ENCODE data around the gene CKS1B. TPM values are rescaled to one million over a fixed set of nuclear protein-coding genes. Genes with fewer than 3 reads are reported as not detected.

Gene CKS1B
- total and polyA plus RNA-seq, 9 of the 15 experiments (the other 6 are each of a cell fraction or from before 2014, with no cell fraction given) = 215 to 1,103 (median 460) TPM

DNA sequence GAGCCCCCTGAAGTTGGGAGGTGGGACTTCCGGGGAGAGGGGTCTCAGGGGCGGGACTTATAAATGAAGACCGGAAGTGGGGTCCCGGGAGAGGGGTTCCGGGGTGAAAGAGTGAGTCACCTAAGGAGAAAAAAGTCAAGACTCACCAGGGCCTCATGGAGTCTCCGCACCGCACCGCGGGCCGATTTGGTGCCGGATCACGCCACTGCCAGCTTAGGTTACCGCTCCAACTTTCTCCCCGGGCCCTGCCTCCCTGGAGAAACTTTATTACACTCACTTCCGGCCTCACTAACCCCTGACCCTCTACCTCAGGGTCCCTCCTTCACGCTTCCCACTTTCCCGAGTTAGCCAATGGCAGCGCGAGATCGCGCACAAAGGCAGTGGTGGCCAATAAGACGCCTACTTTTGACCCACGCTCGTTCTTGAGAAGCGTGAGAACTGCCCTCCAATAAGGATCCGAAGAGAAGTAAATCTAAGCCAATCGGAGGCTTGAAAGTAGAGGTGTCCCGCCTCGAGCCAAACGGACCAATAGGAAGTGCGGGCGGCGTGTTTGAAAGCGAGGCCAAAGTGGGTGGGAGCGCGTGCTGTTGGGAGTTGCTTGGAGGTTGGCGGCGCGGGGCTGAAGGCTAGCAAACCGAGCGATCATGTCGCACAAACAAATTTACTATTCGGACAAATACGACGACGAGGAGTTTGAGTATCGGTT, at the start of gene CKS1B (continued):
- TF ChIP-seq, protein P1, sequence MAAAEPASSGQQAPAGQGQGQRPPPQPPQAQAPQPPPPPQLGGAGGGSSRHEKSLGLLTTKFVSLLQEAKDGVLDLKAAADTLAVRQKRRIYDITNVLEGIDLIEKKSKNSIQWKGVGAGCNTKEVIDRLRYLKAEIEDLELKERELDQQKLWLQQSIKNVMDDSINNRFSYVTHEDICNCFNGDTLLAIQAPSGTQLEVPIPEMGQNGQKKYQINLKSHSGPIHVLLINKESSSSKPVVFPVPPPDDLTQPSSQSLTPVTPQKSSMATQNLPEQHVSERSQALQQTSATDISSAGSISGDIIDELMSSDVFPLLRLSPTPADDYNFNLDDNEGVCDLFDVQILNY (CRISPR knock-in tag; IDR thresholded peaks at IDR 0.05) = peak; percentile 84; the same call in 1 of the 2 replicates
- TF ChIP-seq RBBP5 (IDR thresholded peaks at IDR 0.05; ENCODE audit: borderline replicate concordance, insufficient read depth, low read length, poor library complexity, severe bottlenecking) (peak; percentile 29), ELF1 (tag; IDR thresholded peaks at IDR 0.05) (peak; percentile 92), EP400 (IDR thresholded peaks at IDR 0.05) (peak; percentile 99), SOX6 (IDR thresholded peaks at IDR 0.05) (no peak), MTA1 (IDR thresholded peaks at IDR 0.05; ENCODE audit: borderline replicate concordance) (no peak), POLR2AphosphoS5 (IDR thresholded peaks at IDR 0.05; ENCODE audit: control insufficient read depth, insufficient read depth, low read depth, low read length) (peak; percentile 4; the same call in 1 of the 2 replicates), NCOA2 (IDR thresholded peaks at IDR 0.05; ENCODE audit: partially characterized antibody in 2 of 2) (no peak), CREM (IDR thresholded peaks at IDR 0.05; ENCODE audit: low read depth) (peak; percentile 78), ZFP30 (CRISPR knock-in tag; IDR thresholded peaks at IDR 0.05; ENCODE audit: borderline replicate concordance) (no peak)
- TF ChIP-seq, protein P2, sequence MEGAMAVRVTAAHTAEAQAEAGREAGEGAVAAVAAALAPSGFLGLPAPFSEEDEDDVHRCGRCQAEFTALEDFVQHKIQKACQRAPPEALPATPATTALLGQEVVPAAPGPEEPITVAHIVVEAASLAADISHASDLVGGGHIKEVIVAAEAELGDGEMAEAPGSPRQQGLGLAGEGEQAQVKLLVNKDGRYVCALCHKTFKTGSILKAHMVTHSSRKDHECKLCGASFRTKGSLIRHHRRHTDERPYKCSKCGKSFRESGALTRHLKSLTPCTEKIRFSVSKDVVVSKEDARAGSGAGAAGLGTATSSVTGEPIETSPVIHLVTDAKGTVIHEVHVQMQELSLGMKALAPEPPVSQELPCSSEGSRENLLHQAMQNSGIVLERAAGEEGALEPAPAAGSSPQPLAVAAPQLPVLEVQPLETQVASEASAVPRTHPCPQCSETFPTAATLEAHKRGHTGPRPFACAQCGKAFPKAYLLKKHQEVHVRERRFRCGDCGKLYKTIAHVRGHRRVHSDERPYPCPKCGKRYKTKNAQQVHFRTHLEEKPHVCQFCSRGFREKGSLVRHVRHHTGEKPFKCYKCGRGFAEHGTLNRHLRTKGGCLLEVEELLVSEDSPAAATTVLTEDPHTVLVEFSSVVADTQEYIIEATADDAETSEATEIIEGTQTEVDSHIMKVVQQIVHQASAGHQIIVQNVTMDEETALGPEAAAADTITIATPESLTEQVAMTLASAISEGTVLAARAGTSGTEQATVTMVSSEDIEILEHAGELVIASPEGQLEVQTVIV (CRISPR knock-in tag; IDR thresholded peaks at IDR 0.05; ENCODE audit: borderline replicate concordance) = no peak
- TF ChIP-seq, protein P3, sequence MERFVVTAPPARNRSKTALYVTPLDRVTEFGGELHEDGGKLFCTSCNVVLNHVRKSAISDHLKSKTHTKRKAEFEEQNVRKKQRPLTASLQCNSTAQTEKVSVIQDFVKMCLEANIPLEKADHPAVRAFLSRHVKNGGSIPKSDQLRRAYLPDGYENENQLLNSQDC (CRISPR knock-in tag; IDR thresholded peaks at IDR 0.05) = no peak
- TF ChIP-seq, protein P4, sequence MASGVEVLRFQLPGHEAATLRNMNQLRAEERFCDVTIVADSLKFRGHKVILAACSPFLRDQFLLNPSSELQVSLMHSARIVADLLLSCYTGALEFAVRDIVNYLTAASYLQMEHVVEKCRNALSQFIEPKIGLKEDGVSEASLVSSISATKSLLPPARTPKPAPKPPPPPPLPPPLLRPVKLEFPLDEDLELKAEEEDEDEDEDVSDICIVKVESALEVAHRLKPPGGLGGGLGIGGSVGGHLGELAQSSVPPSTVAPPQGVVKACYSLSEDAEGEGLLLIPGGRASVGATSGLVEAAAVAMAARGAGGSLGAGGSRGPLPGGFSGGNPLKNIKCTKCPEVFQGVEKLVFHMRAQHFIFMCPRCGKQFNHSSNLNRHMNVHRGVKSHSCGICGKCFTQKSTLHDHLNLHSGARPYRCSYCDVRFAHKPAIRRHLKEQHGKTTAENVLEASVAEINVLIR (CRISPR knock-in tag; IDR thresholded peaks at IDR 0.05) = peak; percentile 21; the same call in 1 of the 2 replicates
- TF ChIP-seq, protein P5, sequence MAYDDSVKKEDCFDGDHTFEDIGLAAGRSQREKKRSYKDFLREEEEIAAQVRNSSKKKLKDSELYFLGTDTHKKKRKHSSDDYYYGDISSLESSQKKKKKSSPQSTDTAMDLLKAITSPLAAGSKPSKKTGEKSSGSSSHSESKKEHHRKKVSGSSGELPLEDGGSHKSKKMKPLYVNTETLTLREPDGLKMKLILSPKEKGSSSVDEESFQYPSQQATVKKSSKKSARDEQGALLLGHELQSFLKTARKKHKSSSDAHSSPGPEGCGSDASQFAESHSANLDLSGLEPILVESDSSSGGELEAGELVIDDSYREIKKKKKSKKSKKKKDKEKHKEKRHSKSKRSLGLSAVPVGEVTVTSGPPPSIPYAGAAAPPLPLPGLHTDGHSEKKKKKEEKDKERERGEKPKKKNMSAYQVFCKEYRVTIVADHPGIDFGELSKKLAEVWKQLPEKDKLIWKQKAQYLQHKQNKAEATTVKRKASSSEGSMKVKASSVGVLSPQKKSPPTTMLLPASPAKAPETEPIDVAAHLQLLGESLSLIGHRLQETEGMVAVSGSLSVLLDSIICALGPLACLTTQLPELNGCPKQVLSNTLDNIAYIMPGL (CRISPR knock-in tag; IDR thresholded peaks at IDR 0.05) = 0 out of 2 replicates have a peak, but pooled peaks have one; percentile 22
- TF ChIP-seq, protein P6, sequence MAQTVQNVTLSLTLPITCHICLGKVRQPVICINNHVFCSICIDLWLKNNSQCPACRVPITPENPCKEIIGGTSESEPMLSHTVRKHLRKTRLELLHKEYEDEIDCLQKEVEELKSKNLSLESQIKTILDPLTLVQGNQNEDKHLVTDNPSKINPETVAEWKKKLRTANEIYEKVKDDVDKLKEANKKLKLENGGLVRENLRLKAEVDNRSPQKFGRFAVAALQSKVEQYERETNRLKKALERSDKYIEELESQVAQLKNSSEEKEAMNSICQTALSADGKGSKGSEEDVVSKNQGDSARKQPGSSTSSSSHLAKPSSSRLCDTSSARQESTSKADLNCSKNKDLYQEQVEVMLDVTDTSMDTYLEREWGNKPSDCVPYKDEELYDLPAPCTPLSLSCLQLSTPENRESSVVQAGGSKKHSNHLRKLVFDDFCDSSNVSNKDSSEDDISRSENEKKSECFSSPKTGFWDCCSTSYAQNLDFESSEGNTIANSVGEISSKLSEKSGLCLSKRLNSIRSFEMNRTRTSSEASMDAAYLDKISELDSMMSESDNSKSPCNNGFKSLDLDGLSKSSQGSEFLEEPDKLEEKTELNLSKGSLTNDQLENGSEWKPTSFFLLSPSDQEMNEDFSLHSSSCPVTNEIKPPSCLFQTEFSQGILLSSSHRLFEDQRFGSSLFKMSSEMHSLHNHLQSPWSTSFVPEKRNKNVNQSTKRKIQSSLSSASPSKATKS (CRISPR knock-in tag; IDR thresholded peaks at IDR 0.05) = no peak
- TF ChIP-seq, protein P7, sequence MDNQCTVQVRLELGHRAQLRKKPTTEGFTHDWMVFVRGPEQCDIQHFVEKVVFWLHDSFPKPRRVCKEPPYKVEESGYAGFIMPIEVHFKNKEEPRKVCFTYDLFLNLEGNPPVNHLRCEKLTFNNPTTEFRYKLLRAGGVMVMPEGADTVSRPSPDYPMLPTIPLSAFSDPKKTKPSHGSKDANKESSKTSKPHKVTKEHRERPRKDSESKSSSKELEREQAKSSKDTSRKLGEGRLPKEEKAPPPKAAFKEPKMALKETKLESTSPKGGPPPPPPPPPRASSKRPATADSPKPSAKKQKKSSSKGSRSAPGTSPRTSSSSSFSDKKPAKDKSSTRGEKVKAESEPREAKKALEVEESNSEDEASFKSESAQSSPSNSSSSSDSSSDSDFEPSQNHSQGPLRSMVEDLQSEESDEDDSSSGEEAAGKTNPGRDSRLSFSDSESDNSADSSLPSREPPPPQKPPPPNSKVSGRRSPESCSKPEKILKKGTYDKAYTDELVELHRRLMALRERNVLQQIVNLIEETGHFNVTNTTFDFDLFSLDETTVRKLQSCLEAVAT (IDR thresholded peaks at IDR 0.05) = peak in 1 of 2 experiments; percentile 94; a peak in 2 of 4 replicates
